ENCODE data around the gene PARD3B.

Gene PARD3B

GRCh38 chr2:205494537-205495235 lies 949.4 kb downstream of the PARD3B start:
- no peak for DNase-seq

GRCh38 chr2:205495819-205496218 lies 950.5 kb downstream of the PARD3B start:
- DNase-seq, result no peak

GRCh38 chr2:205496370-205496769 lies 951.1 kb downstream of the PARD3B start:
- DNase-seq, result no peak

DNA sequence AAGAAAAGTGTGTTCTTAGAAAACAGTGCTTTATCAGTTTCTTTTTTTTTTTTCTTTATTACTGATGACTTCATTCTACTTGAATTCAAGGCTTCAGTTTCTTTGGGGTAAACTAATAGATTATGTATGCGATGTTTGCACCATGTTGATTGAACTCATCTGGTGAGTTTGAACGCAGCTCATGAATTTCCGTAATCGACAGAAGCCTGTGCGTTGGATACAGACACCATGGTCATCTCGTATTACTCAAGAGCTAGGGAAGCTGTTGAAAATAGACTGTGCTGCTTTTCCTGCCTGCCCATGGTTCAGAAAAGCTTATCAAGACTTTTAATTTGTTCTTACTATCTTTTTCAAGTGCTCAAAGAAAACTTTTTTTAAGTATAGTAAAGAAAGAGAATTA lies 951.5 kb downstream of the PARD3B start:
- DNase-seq, result no peak

- no peak for DNase-seq
These were observed 953.7 kb downstream of the PARD3B start for GRCh38 chr2:205499006-205499405.

DNA sequence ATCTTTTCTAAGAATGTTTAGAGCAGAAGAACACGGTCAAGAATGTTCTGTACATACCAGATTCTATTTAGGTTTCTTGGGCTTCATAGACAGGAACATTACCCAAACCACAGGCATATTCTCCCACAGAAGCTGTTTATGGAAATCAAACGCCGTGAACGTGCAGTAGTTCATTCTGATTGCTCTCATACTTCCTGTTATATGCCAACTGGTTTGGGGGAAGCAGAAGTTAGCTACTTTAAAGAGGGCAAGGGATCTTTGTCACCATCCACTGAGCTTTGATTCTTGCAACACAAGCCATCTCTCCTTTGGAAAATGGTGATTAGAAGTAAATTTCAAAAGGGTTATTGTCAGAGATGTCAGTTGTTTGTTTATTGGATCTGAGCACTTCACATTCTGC lies 954.8 kb downstream of the PARD3B start:
- no peak for DNase-seq

- no peak for DNase-seq
These were observed 955.7 kb downstream of the PARD3B start for GRCh38 chr2:205500951-205501350.

GRCh38 chr2:205501826-205502225 lies 956.6 kb downstream of the PARD3B start:
- DNase-seq, result no peak

GRCh38 chr2:205505371-205505770 lies 960.1 kb downstream of the PARD3B start:
- no peak for DNase-seq

- no peak for DNase-seq
These were observed 964.4 kb downstream of the PARD3B start for GRCh38 chr2:205509655-205510054.

GRCh38 chr2:205510345-205510744 lies 965.1 kb downstream of the PARD3B start:
- no peak for DNase-seq

GRCh38 chr2:205511221-205511620 lies 965.9 kb downstream of the PARD3B start:
- DNase-seq, result no peak

DNA sequence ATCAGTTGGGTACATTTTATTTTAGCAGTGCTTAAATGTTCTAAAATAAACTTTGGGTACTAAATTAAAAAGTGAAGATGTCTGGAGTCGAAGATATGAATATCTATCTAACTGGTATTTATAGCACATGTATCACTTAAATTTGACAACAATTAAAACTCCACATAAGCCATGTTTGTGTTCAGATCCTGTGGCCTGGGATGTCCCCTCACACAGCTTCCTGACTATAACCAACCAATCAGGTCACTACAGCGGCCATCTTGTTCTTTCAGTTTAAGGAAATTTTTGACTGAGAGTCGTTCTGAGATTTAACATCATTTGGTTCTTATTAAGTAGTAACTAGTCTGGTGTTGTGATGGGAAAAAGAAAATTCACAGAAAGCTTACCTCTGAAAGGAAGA lies 966.4 kb downstream of the PARD3B start:
- DNase-seq, result no peak

- DNase-seq, result no peak
These were observed 975.0 kb downstream of the PARD3B start for GRCh38 chr2:205520311-205520710.

- DNase-seq, result no peak
These were observed 979.4 kb downstream of the PARD3B start for GRCh38 chr2:205524656-205525055.

GRCh38 chr2:205527801-205528200 lies 982.5 kb downstream of the PARD3B start:
- DNase-seq, result no peak

GRCh38 chr2:205531072-205531471 lies 985.8 kb downstream of the PARD3B start:
- DNase-seq, result no peak

GRCh38 chr2:205531489-205532148 lies 986.3 kb downstream of the PARD3B start:
- no peak for DNase-seq

GRCh38 chr2:205535001-205535400 lies 989.7 kb downstream of the PARD3B start:
- DNase-seq, result no peak

GRCh38 chr2:205539603-205540002 lies 994.3 kb downstream of the PARD3B start:
- DNase-seq, result no peak

DNA sequence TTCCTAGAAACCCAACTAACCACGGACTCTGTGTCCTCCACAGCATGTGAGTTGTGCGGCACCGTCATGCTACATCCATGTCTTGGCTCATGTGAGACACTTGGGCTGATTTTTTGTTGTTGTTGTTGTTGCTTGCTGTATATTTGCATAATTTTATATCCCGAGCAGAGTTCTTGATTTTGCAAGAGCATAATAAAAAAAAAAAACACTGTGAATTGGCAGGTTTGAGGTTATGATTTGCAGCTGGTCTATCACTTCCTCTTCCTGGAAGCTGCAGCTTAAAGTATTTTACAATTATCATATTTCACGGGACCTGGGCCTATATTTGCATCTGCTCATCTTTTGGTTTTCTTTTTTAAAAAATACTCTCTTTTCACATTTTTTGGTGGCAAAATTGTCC lies 994.8 kb downstream of the PARD3B start:
- no peak for DNase-seq

GRCh38 chr2:205543262-205543843 lies 998.1 kb downstream of the PARD3B start:
- no peak for DNase-seq

DNA sequence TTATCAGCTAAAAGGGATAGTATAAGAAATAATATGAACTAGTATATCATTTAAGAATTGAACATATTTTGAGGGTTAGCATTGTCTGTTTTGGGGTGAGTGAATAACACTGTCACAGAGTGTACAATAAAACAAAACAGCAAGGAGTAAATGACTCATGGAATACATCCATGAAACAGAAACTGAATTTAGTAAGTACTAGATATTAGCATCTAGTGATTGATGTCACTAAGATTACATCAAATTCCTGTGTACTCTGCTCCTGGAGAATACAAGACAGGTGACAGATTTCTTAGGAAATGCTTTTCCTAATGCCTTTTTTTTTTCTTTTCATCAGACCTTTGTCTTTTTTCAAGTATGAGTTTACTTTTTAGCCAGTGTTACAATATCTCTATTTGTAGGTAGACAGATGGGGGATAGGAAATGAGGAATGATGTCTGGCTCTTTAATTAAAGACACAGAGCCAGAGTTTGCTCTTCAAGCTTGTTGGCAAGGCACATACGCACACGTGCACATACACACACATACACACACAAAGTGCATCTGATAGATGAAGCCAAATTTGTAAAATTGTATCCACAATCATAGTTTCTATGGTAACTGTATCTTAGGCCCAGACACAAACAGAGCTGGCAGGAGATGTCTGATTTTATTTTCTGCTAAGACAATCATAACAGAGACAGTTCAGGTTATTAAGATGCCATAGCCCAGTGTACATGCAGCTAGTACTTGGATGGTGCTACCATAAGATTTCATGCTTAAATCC lies 998.8 kb downstream of the PARD3B start:
- no peak for DNase-seq

All from activated CD8-positive, alpha-beta memory T cell treated with anti-CD3 and anti-CD28 coated beads for 24 hours (primary cell).